C4-2B (cell line): ENCODE data around the gene CTNNA2.

Source experiments
- ZFX ChIP-seq: fragments of 450-650 bp; IDR thresholded peaks from 2 replicates; pipeline ENCODE4 v1.6.1; 2017
- TF ChIP-seq, protein P1 (sequence below): fragments of 450-650 bp; conservative IDR thresholded peaks from 2 replicates; pipeline ENCODE4 v1.5.1; 2017; ENCODE audit warnings: mild to moderate bottlenecking

DNA sequence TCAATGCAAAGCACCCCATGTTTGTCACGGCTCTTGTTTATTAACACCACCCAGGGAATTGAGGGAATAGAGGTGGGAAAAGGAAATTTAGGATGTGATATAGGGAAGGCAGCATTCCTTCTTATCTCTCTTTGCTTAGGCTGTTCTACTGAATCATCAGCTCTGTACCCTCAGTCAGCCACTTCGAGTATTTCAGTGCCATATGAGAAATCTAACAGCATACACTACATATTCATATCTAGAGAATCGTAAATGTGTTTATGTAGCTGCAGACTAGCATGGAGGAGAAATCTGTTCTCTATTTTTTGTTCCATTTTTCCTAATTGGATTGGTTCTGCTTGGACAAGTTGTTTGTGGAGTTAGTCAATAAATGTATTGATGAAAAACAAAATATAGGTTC is 187.8 kb downstream of the CTNNA2 start:
- TF ChIP-seq, protein P1, sequence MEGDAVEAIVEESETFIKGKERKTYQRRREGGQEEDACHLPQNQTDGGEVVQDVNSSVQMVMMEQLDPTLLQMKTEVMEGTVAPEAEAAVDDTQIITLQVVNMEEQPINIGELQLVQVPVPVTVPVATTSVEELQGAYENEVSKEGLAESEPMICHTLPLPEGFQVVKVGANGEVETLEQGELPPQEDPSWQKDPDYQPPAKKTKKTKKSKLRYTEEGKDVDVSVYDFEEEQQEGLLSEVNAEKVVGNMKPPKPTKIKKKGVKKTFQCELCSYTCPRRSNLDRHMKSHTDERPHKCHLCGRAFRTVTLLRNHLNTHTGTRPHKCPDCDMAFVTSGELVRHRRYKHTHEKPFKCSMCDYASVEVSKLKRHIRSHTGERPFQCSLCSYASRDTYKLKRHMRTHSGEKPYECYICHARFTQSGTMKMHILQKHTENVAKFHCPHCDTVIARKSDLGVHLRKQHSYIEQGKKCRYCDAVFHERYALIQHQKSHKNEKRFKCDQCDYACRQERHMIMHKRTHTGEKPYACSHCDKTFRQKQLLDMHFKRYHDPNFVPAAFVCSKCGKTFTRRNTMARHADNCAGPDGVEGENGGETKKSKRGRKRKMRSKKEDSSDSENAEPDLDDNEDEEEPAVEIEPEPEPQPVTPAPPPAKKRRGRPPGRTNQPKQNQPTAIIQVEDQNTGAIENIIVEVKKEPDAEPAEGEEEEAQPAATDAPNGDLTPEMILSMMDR: no peak
- no peak for TF ChIP-seq ZFX
